ENCODE results near the gene SNORC. TPM values are rescaled to one million over a fixed set of nuclear protein-coding genes. Genes with fewer than 3 reads are reported as not detected.

Gene SNORC
- polyA plus RNA-seq = 6.9 TPM
- long read RNA-seq, donor 1, transcript SNORC-206 (2 exons, 2,782 nt) = major isoform, 7 of 7 reads
- long read RNA-seq, donor 1, partial matches to known transcripts = 0 of 7 reads
- long read RNA-seq, donor 1, other reads (novel, unspliced or antisense) = 0 of 7 reads
- long read RNA-seq, donor 2, transcript SNORC-206 (2 exons, 2,782 nt) = major isoform, 10 of 11 reads
- long read RNA-seq, donor 2, partial matches to known transcripts = 0 of 11 reads
- long read RNA-seq, donor 2, other reads (novel, unspliced or antisense) = 0 of 11 reads
- long read RNA-seq, donor 3 = 0 reads
- long read RNA-seq, donor 4, partial matches to known transcripts = 0 of 4 reads
- long read RNA-seq, donor 4, other reads (novel, unspliced or antisense) = 0 of 4 reads
- long read RNA-seq, donor 5, transcript SNORC-206 (2 exons, 2,782 nt) = major isoform, 6 of 6 reads
- long read RNA-seq, donor 5, partial matches to known transcripts = 0 of 6 reads
- long read RNA-seq, donor 5, other reads (novel, unspliced or antisense) = 0 of 6 reads
- long read RNA-seq, donor 6, transcript SNORC-206 (2 exons, 2,782 nt) = major isoform, 10 of 58 reads
- long read RNA-seq, donor 6, partial matches to known transcripts = 48 of 58 reads
- long read RNA-seq, donor 6, other reads (novel, unspliced or antisense) = 0 of 58 reads
- long read RNA-seq, donor 7, partial matches to known transcripts = 0 of 4 reads
- long read RNA-seq, donor 7, other reads (novel, unspliced or antisense) = 0 of 4 reads
- long read RNA-seq, donor 8, transcript SNORC-206 (2 exons, 2,782 nt) = major isoform, 17 of 17 reads
- long read RNA-seq, donor 8, partial matches to known transcripts = 0 of 17 reads
- long read RNA-seq, donor 8, other reads (novel, unspliced or antisense) = 0 of 17 reads
- long read RNA-seq, donor 9, transcript SNORC-206 (2 exons, 2,782 nt) = major isoform, 9 of 9 reads
- long read RNA-seq, donor 9, partial matches to known transcripts = 0 of 9 reads
- long read RNA-seq, donor 9, other reads (novel, unspliced or antisense) = 0 of 9 reads
- long read RNA-seq, donor 10, transcript SNORC-206 (2 exons, 2,782 nt) = major isoform, 9 of 10 reads
- long read RNA-seq, donor 10, partial matches to known transcripts = 0 of 10 reads
- long read RNA-seq, donor 10, other reads (novel, unspliced or antisense) = 0 of 10 reads
- long read RNA-seq, donor 11, transcript SNORC-206 (2 exons, 2,782 nt) = major isoform, 7 of 7 reads
- long read RNA-seq, donor 11, partial matches to known transcripts = 0 of 7 reads
- long read RNA-seq, donor 11, other reads (novel, unspliced or antisense) = 0 of 7 reads

- no CpG with 5 or more reads among the region's 21 CpGs for WGBS (ENCODE audit: insufficient coverage, low lambda C conversion rate)
- Histone ChIP-seq H3K27ac (ENCODE audit: low read length) (no peak within 1 kb of the TSS), H3K4me1 (ENCODE audit: control insufficient read depth, insufficient read depth, low read length) (peaks cover 36% of the 10 kb centered on the region), H3K27me3 (ENCODE audit: control insufficient read depth, insufficient read depth, low read length) (no peaks in the 10 kb centered on the region), H3K4me3 (ENCODE audit: low read length) (no peak within 1 kb of the TSS), H3K36me3 (ENCODE audit: control insufficient read depth, insufficient read depth, low read length) (no peaks in the 10 kb centered on the region), H3K9me3 (ENCODE audit: control insufficient read depth, low read depth, low read length) (no peaks in the 10 kb centered on the region)
- DNase-seq = no peak
Measured at GRCh38 chr2:232870018-232870765, at the start of gene SNORC. SNORC (plus strand) TSS chr2:232870264; CDS start chr2:232870342, 78 bp downstream.

DNA sequence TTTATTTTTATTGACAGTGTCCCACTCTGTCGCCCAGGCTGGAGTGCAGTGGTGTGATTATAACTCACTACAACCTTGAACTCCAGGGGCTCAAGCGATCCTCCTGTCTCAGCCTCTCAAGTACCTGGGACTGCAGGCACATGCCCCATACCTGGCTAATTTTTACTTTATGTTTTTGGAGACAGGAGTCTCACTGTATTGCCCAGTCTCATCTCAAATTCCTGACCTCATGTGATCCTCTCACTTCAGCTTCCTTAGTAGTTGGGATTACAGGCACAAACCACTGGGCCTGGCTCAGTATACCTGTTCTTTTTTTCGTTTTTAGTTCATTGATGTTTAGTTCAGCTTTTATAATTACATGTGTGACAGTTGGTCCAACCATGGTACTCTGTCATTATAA is 40.1 kb upstream of the SNORC start:
- Histone ChIP-seq H3K27ac (ENCODE audit: low read length) (no peak overlapping the region), H3K36me3 (ENCODE audit: control insufficient read depth, insufficient read depth, low read length) (peaks cover 68% of the 10 kb centered on the region), H3K4me1 (ENCODE audit: control insufficient read depth, insufficient read depth, low read length) (no peaks in the 10 kb centered on the region), H3K4me3 (ENCODE audit: low read length) (no peak overlapping the region), H3K27me3 (ENCODE audit: control insufficient read depth, insufficient read depth, low read length) (no peaks in the 10 kb centered on the region), H3K9me3 (ENCODE audit: control insufficient read depth, low read depth, low read length) (no peaks in the 10 kb centered on the region)
- DNase-seq = no peak
- 90% methylated on average over 1 of the region's 3 CpGs for WGBS (ENCODE audit: insufficient coverage, low lambda C conversion rate)

- H3K27ac ChIP-seq (ENCODE audit: low read length) = no peak overlapping the region
- H3K4me1 ChIP-seq (ENCODE audit: control insufficient read depth, insufficient read depth, low read length) = no peaks in the 10 kb centered on the region
- no peaks in the 10 kb centered on the region for H3K27me3 ChIP-seq (ENCODE audit: control insufficient read depth, insufficient read depth, low read length)
- DNase-seq = no peak
- no peaks in the 10 kb centered on the region for H3K9me3 ChIP-seq (ENCODE audit: control insufficient read depth, low read depth, low read length)
- H3K36me3 ChIP-seq (ENCODE audit: control insufficient read depth, insufficient read depth, low read length) = peaks cover 69% of the 10 kb centered on the region
- H3K4me3 ChIP-seq (ENCODE audit: low read length) = no peak overlapping the region
- WGBS (ENCODE audit: insufficient coverage, low lambda C conversion rate) = no CpG with 5 or more reads among the region's 3 CpGs
Measured at GRCh38 chr2:232831496-232831895, 38.6 kb upstream of the SNORC start.

DNA sequence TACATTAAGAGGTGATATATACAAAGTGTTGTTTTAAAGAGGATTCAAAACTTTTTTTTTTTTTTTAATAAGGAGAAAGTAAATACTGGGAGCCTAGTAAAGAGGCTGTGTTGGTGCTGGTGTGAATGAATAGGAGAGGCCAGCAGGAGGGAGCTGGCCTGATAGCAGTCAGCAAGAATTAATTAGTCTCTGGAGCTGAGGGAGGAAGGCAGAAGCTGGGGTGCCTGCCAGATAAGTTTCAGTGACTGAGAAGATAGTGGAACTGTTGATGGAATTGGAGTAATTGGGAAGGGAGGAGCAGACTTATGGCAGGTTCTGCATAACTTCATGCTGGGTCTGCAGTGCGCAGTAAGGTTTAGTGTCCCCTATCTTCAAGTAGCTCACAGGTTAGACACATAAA is 36.2 kb upstream of the SNORC start:
- H3K4me1 ChIP-seq (ENCODE audit: control insufficient read depth, insufficient read depth, low read length) = peaks cover 6% of the 10 kb centered on the region
- H3K36me3 ChIP-seq (ENCODE audit: control insufficient read depth, insufficient read depth, low read length) = peaks cover 76% of the 10 kb centered on the region
- no peaks in the 10 kb centered on the region for H3K9me3 ChIP-seq (ENCODE audit: control insufficient read depth, low read depth, low read length)
- no peak overlapping the region for H3K4me3 ChIP-seq (ENCODE audit: low read length)
- H3K27ac ChIP-seq (ENCODE audit: low read length) = no peak overlapping the region
- WGBS (ENCODE audit: insufficient coverage, low lambda C conversion rate) = 100% methylated on average over 1 of the region's 1 CpG
- no peak for DNase-seq
- no peaks in the 10 kb centered on the region for H3K27me3 ChIP-seq (ENCODE audit: control insufficient read depth, insufficient read depth, low read length)

DNA sequence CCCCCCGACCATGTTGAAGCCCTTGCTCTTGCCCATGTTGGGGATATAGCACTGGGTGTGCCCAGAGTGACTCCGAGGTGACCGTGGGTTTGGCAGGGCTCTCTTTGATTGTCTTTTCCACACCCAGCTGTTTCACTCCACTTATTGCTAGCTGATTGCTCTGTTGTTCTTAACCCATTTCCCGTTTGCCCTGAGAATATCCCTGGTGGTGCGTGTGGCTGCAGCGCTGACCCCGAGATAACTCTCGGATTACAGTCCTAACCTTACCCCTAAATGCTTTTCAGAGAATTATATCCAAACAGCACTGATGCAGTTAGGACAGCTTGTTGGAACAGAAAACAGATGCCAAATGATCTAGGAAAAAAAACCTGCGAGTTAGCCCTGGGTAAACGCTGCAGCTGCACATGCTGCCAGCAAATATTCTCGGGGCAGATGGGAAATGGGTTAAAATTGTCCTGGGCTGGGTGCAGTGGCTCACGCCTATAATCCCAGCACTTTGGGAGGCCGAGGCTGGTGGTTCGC is 34.3 kb upstream of the SNORC start:
- no CpG with 5 or more reads among the region's 14 CpGs for WGBS (ENCODE audit: insufficient coverage, low lambda C conversion rate)
- DNase-seq = no peak
- H3K9me3 ChIP-seq (ENCODE audit: control insufficient read depth, low read depth, low read length) = no peaks in the 10 kb centered on the region
- no peak overlapping the region for H3K27ac ChIP-seq (ENCODE audit: low read length)
- H3K36me3 ChIP-seq (ENCODE audit: control insufficient read depth, insufficient read depth, low read length) = peaks cover 79% of the 10 kb centered on the region
- H3K27me3 ChIP-seq (ENCODE audit: control insufficient read depth, insufficient read depth, low read length) = no peaks in the 10 kb centered on the region
- peaks cover 6% of the 10 kb centered on the region for H3K4me1 ChIP-seq (ENCODE audit: control insufficient read depth, insufficient read depth, low read length)
- H3K4me3 ChIP-seq (ENCODE audit: low read length) = no peak overlapping the region

GRCh38 chr2:232836934-232837333 is 33.1 kb upstream of the SNORC start:
- Histone ChIP-seq H3K36me3 (ENCODE audit: control insufficient read depth, insufficient read depth, low read length) (peaks cover 76% of the 10 kb centered on the region), H3K27me3 (ENCODE audit: control insufficient read depth, insufficient read depth, low read length) (no peaks in the 10 kb centered on the region), H3K4me3 (ENCODE audit: low read length) (no peak overlapping the region), H3K4me1 (ENCODE audit: control insufficient read depth, insufficient read depth, low read length) (peaks cover 6% of the 10 kb centered on the region), H3K27ac (ENCODE audit: low read length) (no peak overlapping the region), H3K9me3 (ENCODE audit: control insufficient read depth, low read depth, low read length) (no peaks in the 10 kb centered on the region)
- no peak for DNase-seq
- WGBS (ENCODE audit: insufficient coverage, low lambda C conversion rate) = no CpG with 5 or more reads among the region's 4 CpGs

DNA sequence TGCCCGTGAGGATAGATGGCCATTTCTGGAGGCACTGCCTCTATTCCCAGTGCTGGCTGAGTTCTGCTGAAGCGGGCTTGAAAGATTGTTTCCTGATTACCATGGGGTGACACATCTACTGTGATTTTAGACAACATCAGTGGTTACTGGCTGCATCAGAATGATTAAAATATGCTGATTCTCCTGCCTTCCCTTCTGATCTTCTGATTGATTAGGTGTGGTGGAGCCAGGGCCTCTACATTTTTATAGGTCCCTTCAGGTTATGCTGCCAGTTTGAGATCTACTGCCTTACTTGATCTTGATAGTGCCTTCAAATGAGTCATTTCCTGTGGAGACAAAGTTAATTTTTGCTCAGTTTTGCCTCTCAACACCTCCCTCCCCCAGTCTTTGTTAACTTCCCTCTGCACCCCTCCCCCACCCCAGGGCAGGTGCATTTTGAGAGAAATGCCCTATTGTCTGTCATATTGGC is 31.6 kb upstream of the SNORC start:
- peaks cover 69% of the 10 kb centered on the region for H3K36me3 ChIP-seq (ENCODE audit: control insufficient read depth, insufficient read depth, low read length)
- no peak overlapping the region for H3K4me3 ChIP-seq (ENCODE audit: low read length)
- WGBS (ENCODE audit: insufficient coverage, low lambda C conversion rate) = no CpG with 5 or more reads among the region's 2 CpGs
- peaks cover 6% of the 10 kb centered on the region for H3K4me1 ChIP-seq (ENCODE audit: control insufficient read depth, insufficient read depth, low read length)
- H3K27me3 ChIP-seq (ENCODE audit: control insufficient read depth, insufficient read depth, low read length) = no peaks in the 10 kb centered on the region
- H3K27ac ChIP-seq (ENCODE audit: low read length) = peak overlapping the region; percentile 32
- peak; percentile 7 to 33 for DNase-seq
- no peaks in the 10 kb centered on the region for H3K9me3 ChIP-seq (ENCODE audit: control insufficient read depth, low read depth, low read length)

GRCh38 chr2:232839411-232840079 is 30.5 kb upstream of the SNORC start:
- H3K4me3 ChIP-seq (ENCODE audit: low read length) = no peak overlapping the region
- peaks cover 66% of the 10 kb centered on the region for H3K36me3 ChIP-seq (ENCODE audit: control insufficient read depth, insufficient read depth, low read length)
- H3K9me3 ChIP-seq (ENCODE audit: control insufficient read depth, low read depth, low read length) = no peaks in the 10 kb centered on the region
- no peaks in the 10 kb centered on the region for H3K27me3 ChIP-seq (ENCODE audit: control insufficient read depth, insufficient read depth, low read length)
- H3K27ac ChIP-seq (ENCODE audit: low read length) = no peak overlapping the region
- peaks cover 6% of the 10 kb centered on the region for H3K4me1 ChIP-seq (ENCODE audit: control insufficient read depth, insufficient read depth, low read length)
- no CpG with 5 or more reads among the region's 9 CpGs for WGBS (ENCODE audit: insufficient coverage, low lambda C conversion rate)
- DNase-seq = peak in 1 of 2 donors; percentile 7

- no CpG with 5 or more reads among the region's 2 CpGs for WGBS (ENCODE audit: insufficient coverage, low lambda C conversion rate)
- Histone ChIP-seq H3K9me3 (ENCODE audit: control insufficient read depth, low read depth, low read length) (no peaks in the 10 kb centered on the region), H3K4me3 (ENCODE audit: low read length) (no peak overlapping the region), H3K27ac (ENCODE audit: low read length) (no peak overlapping the region), H3K4me1 (ENCODE audit: control insufficient read depth, insufficient read depth, low read length) (peaks cover 6% of the 10 kb centered on the region), H3K36me3 (ENCODE audit: control insufficient read depth, insufficient read depth, low read length) (peaks cover 72% of the 10 kb centered on the region), H3K27me3 (ENCODE audit: control insufficient read depth, insufficient read depth, low read length) (no peaks in the 10 kb centered on the region)
- DNase-seq = no peak
Measured at GRCh38 chr2:232842689-232843088, 27.4 kb upstream of the SNORC start.
